Amniotic stem cell (primary cell): ENCODE data around the gene HELLS.
"Not testable (repeated sequence)": the region's sequence is repeated elsewhere in the genome, so short reads cannot be mapped to it uniquely, and the experiment has no call there.

Source experiments
- DNase-seq: peaks from one replicate; lab custom pipeline; 2025; lab: John Stamatoyannopoulos, UW

HELLS gene

GRCh38 chr10:94608559-94608958 lies 63.0 kb downstream of the HELLS start:
- DNase-seq: no peak

DNA sequence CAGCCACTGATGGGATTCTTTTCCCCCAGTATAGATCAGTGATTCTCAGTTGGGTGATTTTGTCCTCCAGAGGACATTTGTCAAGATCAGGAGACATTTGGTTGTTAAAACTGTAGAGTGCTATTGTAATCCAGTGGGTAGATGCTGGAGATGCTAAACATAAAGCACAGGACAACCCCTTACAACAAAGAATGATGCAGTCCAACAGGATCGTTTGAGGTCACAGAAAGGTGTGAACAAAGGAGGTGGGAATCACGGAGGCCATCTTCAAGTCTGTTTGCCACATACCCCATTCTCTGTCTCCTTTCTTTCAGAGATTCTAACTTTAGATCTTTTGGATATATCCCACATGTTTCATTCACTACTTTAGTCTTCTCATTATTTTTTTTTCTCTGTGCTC lies 69.0 kb downstream of the HELLS start:
- DNase-seq: no peak

DNA sequence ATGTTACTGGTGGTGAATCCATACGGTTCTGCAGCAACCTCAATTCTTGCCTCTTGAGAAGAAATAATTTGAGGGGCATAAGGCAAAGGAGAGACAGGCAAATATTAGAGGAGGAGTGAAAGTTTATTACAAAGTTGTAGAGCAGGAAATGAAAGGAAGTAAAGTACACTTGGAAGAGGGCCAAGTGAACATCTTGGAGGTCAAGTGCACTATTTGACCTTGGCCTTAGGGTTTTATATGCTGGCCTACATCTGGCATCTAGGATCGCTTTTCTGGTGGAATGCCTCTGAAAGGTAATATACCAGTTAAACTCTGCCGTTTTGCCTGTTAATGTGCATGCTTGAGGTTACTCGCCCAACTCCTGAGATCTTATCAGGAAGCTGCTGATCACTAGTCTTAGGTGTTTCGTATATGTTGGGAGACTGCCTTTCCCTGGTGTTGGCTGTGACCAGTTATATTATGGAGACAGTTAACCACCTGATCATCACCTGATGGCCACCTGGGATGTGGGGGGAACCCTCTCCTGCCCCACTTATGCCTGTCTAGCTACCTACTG lies 71.9 kb downstream of the HELLS start:
- no peak for DNase-seq

GRCh38 chr10:94622666-94623205 lies 77.1 kb downstream of the HELLS start:
- no peak for DNase-seq

DNA sequence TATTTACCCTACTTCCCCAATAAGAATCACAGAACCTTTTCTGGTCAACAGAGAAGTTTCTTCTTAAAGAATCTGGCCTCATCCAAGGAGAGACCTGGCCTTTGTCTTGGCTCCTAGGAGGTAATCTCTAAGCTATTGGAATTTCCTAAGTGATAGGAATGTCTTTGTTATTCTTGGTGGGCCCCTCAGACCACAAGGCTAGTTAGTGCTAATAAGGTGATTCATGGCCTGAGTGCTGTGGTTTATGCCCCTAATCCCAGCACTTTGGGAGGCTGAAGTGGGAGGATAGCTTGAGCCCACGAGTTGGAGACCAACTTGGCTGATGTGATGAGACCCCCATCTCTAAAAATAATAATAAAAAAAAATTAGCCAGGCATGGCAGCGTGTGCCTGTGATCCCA lies 78.0 kb downstream of the HELLS start:
- no peak for DNase-seq

GRCh38 chr10:94626476-94626875 lies 80.9 kb downstream of the HELLS start:
- no peak for DNase-seq

DNA sequence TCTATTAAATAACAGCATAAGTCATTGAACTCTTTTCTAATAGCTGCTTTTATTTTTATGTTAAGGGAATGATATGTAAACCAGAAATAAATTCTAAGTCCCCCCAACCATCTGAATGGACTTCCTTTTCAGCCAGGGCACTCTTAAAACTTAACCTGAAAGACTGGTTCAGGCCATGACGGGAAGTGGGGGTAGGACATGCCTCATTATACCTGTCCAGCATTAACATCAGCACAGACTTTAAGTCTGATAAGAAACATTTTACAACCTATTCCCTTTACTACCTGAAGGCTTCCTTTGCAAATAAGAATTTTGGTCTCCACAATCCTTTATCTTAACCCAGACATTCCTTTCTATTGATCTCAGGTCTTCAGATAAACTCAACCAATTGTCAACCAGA lies 81.9 kb downstream of the HELLS start:
- no peak for DNase-seq

DNA sequence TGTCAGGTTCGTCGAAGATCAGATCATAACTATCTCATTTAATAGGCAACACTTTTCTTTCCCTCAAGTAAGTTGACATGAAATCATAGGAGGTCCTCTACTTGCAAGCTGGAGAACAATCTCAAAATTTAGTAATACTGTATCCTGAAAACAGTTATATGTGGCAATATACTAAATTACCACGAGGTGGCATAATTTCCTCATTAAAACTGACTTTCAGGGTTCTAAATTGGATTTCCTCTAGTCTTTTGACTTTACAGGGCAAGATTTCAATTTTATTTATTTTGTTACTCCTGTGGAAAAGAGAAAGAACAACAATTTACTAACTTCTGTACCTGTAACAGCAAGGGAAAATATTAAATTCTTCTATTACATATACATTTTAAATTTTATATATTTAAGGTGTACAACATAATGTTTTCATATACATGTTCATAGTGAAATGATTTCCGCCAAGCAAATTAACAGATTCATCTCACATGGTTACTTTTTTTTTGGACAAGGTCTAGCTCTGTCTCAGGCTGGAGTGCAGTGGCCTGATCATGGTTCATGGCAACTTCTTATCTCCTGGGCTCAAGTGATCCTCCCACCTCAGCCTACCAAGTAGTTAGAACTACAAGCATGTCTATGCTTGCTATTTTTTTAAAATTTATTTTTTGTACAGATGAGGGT lies 84.6 kb downstream of the HELLS start:
- no peak for DNase-seq

- DNase-seq: no peak
Measured at GRCh38 chr10:94631077-94631875, 85.7 kb downstream of the HELLS start.

DNA sequence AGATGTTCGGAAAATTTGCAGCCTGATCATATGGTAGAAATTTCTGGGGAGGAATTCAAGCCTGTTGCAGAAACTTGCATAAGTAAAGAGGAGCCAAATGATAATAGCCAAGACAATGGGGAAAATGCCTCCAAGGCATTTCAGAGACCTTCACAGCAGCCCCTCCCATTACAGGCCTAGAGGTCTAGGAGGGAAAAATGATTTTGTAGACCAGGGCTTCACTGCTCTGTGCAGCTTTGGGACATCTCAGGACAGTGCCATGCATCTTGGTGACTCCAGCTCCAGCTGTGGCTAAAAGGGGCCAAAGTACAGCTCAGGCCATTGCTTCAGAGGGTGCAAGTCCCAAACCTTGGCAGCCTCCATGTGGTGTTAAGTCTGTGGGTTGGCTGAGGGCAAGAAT lies 87.4 kb downstream of the HELLS start:
- no peak for DNase-seq

GRCh38 chr10:94638097-94638496 lies 92.5 kb downstream of the HELLS start:
- not testable (repeated sequence) for DNase-seq

GRCh38 chr10:94639902-94640301 lies 94.3 kb downstream of the HELLS start:
- no peak for DNase-seq

GRCh38 chr10:94640562-94640961 lies 95.0 kb downstream of the HELLS start:
- DNase-seq: no peak

DNA sequence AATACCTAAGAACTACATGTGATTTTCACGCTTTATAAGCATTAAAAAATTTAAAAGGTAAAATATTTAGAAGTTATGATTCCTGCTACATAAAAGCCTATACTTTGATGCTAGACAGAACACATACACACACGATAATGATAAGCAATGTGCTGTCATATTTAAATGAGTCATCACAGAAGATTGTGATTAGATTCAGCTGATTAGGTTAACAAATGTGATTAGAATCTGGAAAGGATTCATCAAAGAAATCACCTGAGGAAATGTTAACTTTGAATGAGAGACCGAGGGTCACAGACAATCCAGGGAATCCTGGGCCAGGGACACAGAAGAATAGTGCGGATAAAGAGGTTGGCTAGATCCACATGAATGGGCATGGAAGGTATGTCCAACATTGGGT lies 95.9 kb downstream of the HELLS start:
- DNase-seq: no peak

DNA sequence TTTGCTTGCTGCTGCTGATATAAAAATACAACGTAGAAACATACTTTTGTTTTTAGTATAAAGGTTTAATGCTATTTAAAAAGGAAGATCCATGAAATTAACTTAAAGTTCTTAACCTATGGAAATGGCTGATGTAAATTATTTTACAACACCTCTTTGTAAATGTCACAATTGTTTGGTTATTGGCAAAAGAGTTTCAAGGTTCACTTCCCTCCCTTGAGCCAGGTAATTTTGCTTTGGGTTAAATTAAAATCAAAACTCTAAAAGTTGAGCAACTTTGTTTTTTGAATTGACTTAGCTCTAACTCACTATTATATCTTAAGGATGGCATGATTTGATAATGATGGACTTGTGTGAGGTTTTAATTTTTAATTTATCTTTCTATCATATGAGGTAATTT lies 98.8 kb downstream of the HELLS start:
- DNase-seq: no peak

DNA sequence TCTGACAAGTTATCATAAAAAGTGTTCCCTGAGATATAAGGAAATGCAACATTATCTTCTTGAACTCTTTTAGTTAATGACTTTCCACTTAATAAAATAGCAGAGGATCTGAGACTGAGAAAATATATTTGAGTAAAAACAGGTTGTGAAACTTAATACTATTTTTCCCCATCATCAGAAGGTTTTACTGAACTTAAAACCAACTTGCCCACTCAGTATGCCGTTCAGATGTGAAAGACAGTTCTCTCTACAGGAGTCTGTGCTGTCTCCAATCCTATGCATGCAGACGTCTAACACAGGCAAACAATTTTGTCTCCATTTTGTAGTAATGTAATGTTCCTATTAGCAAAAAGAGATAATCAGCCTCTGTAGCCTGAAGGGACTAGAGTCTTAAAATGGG lies 99.7 kb downstream of the HELLS start:
- no peak for DNase-seq
